HepG2 (cell line): ENCODE measurements around the gene SERTAD1. TPM values are rescaled to one million over a fixed set of nuclear protein-coding genes. Genes with fewer than 3 reads are reported as not detected.
A peak's percentile ranks its signal among the peaks of the same experiment; 100 is the strongest.

Source experiments
- ATRX ChIP-seq: sonication (generic); formaldehyde crosslinking; IDR thresholded peaks from 2 replicates; pipeline ENCODE4 v1.4.0; 2020; ENCODE audit warnings: missing genetic modification reagents, borderline replicate concordance
- BHLHE40 ChIP-seq: IDR thresholded peaks from 2 replicates; pipeline ENCODE4 v1.6.1; 2011; ENCODE audit warnings: low read length, improper control_type of control experiment
- CBX1 ChIP-seq: IDR thresholded peaks from one replicate; pipeline ENCODE4 v1.6.1; 2016; ENCODE audit warnings: antibody characterized with exemption, low read depth
- CENPT ChIP-seq: sonication (generic); formaldehyde crosslinking; IDR thresholded peaks from 2 replicates; pipeline ENCODE4 v1.8.0; 2022; ENCODE audit warnings: low read depth, mild to moderate bottlenecking, moderate library complexity, missing genetic modification reagents
- FOXP1 ChIP-seq, 2 experiments: fragments of 450-650 bp in 1 of 2; IDR thresholded peaks; 2 replicates each; pipeline ENCODE4 v1.6.1; 2017 to 2018; ENCODE audit warnings: antibody characterized with exemption in 1 of 2
- GRHL1 ChIP-seq: sonication (generic); formaldehyde crosslinking; conservative IDR thresholded peaks from 2 replicates; pipeline ENCODE4 v1.8.0; 2022; ENCODE audit warnings: missing genetic modification reagents
- KLF16 ChIP-seq, 2 experiments: sonication (generic) in 1 of 2; formaldehyde crosslinking in 1 of 2; IDR thresholded peaks; 2 replicates each; pipeline versions ENCODE4 v1.6.1 to v1.8.0; 2016 to 2023; ENCODE audit warnings: missing genetic modification reagents in 2 of 2, missing compliant biosample characterization in 1 of 2
- MATR3 ChIP-seq: sonication (generic); formaldehyde crosslinking; IDR thresholded peaks from 2 replicates; pipeline ENCODE4 v1.4.0; 2020; ENCODE audit warnings: missing genetic modification reagents
- SMARCE1 ChIP-seq: fragments of 450-650 bp; IDR thresholded peaks from 2 replicates; pipeline ENCODE4 v1.6.1; 2017; ENCODE audit warnings: borderline replicate concordance
- TBX2 ChIP-seq: sonication (generic); formaldehyde crosslinking; IDR thresholded peaks from 2 replicates; pipeline ENCODE4 v1.5.0; 2020; ENCODE audit warnings: missing genetic modification reagents, mild to moderate bottlenecking, borderline replicate concordance
- THAP7 ChIP-seq: sonication (generic); formaldehyde crosslinking; IDR thresholded peaks from 2 replicates; pipeline ENCODE4 v1.8.1; 2023; ENCODE audit warnings: mild to moderate bottlenecking, missing genetic modification reagents
- TOPORS ChIP-seq: sonication (generic); formaldehyde crosslinking; IDR thresholded peaks from 2 replicates; pipeline ENCODE4 v1.8.0; 2023; ENCODE audit warnings: mild to moderate bottlenecking, missing genetic modification reagents
- ZBTB20 ChIP-seq: sonication (generic); formaldehyde crosslinking; IDR thresholded peaks from 2 replicates; pipeline ENCODE4 v1.8.1; 2023; ENCODE audit warnings: missing genetic modification reagents, low read depth, mild to moderate bottlenecking, borderline replicate concordance
- ZFP41 ChIP-seq: sonication (generic); formaldehyde crosslinking; IDR thresholded peaks from 2 replicates; pipeline ENCODE4 v1.4.0; 2020; ENCODE audit warnings: mild to moderate bottlenecking, missing genetic modification reagents, borderline replicate concordance
- ZNF354B ChIP-seq: sonication (generic); formaldehyde crosslinking; IDR thresholded peaks from 2 replicates; pipeline ENCODE4 v1.8.0; 2022; ENCODE audit warnings: mild to moderate bottlenecking, missing genetic modification reagents
- ZNF451 ChIP-seq: sonication (generic); formaldehyde crosslinking; IDR thresholded peaks from 2 replicates; pipeline ENCODE4 v1.5.0; 2020; ENCODE audit warnings: mild to moderate bottlenecking, missing genetic modification reagents
- ZNF552 ChIP-seq: sonication (generic); formaldehyde crosslinking; IDR thresholded peaks from 2 replicates; pipeline ENCODE4 v1.9.0; 2022; ENCODE audit warnings: missing genetic modification reagents, mild to moderate bottlenecking, borderline replicate concordance
- ZNF678 ChIP-seq: sonication (generic); formaldehyde crosslinking; IDR thresholded peaks from 2 replicates; pipeline ENCODE4 v1.4.0; 2020; ENCODE audit warnings: mild to moderate bottlenecking, missing genetic modification reagents
- ZNF713 ChIP-seq: sonication (generic); formaldehyde crosslinking; IDR thresholded peaks from 2 replicates; pipeline ENCODE4 v1.4.0; 2020; ENCODE audit warnings: mild to moderate bottlenecking, missing genetic modification reagents
- polyA plus RNA-seq, 8 experiments: library from polyadenylated mRNA; depleted of rRNA in 3 of 8; stranded (reverse) in 7 of 8; unstranded in 1 of 8; fragments of >200 nt; fragmentation: Illumina TruSeq in 4 of 8; extraction: Trizol in 4 of 8; gene quantifications; 2 replicates each; pipeline versions ENCODE4 v1.2.1 to v1.2.3, GENCODE V29; 2011 to 2016; ENCODE audit warnings: low read depth in 4 of 8, missing spikeins in 1 of 8, mixed read lengths in 1 of 8; ENCODE audit not compliant: insufficient read depth in 1 of 8
- total RNA-seq, 5 experiments: library from RNA; depleted of rRNA; stranded (reverse); fragments of >200 nt; fragmentation: Illumina TruSeq; extraction: Trizol; gene quantifications; 2 replicates each; pipeline ENCODE4 v1.2.3, GENCODE V29; 2016; ENCODE audit warnings: low read depth in 1 of 5
- TF ChIP-seq, protein P1 (sequence below): sonication (generic); formaldehyde crosslinking; IDR thresholded peaks from 2 replicates; pipeline ENCODE4 v1.4.0; 2020; ENCODE audit warnings: mild to moderate bottlenecking, low read depth, missing genetic modification reagents
- TF ChIP-seq, protein P2 (sequence below): sonication (generic); formaldehyde crosslinking; IDR thresholded peaks from 2 replicates; pipeline ENCODE4 v1.8.0; 2022; ENCODE audit warnings: mild to moderate bottlenecking, missing genetic modification reagents, borderline replicate concordance
- TF ChIP-seq, protein P3 (sequence below): sonication (generic); formaldehyde crosslinking; IDR thresholded peaks from 2 replicates; pipeline ENCODE4 v1.5.1; 2020; ENCODE audit warnings: mild to moderate bottlenecking, moderate library complexity, missing genetic modification reagents

The SERTAD1 gene
- total and polyA plus RNA-seq, 2 of the 13 experiments (the other 11 are each of a cell fraction or from before 2014, with no cell fraction given): 4.3 to 4.5 TPM

- TF ChIP-seq GRHL1 (CRISPR knock-in tag) (no peak), KLF16 (CRISPR knock-in tag; IDR thresholded peaks at IDR 0.05) (peak in 1 of 2 experiments; percentile 93; a peak in 2 of 4 replicates), ZFP41 (CRISPR knock-in tag) (no peak), BHLHE40 (peak; percentile 72), CBX1 (peak; percentile 7), ZBTB20 (CRISPR knock-in tag) (peak; percentile 64; the same call in 1 of the 2 replicates), ZNF451 (no peak), CENPT (no peak), MATR3 (no peak), ZNF354B (no peak), ZNF713 (CRISPR knock-in tag) (no peak), ZNF552 (CRISPR knock-in tag) (no peak), SMARCE1 (no peak), TOPORS (CRISPR knock-in tag) (no peak), THAP7 (CRISPR knock-in tag) (no peak), FOXP1 (IDR thresholded peaks at IDR 0.05) (no peak), FOXP1 (CRISPR knock-in tag; IDR thresholded peaks at IDR 0.05) (no peak), ZNF678 (CRISPR knock-in tag) (no peak), ATRX (CRISPR knock-in tag) (no peak), TBX2 (CRISPR knock-in tag) (no peak)
- TF ChIP-seq, protein P1, sequence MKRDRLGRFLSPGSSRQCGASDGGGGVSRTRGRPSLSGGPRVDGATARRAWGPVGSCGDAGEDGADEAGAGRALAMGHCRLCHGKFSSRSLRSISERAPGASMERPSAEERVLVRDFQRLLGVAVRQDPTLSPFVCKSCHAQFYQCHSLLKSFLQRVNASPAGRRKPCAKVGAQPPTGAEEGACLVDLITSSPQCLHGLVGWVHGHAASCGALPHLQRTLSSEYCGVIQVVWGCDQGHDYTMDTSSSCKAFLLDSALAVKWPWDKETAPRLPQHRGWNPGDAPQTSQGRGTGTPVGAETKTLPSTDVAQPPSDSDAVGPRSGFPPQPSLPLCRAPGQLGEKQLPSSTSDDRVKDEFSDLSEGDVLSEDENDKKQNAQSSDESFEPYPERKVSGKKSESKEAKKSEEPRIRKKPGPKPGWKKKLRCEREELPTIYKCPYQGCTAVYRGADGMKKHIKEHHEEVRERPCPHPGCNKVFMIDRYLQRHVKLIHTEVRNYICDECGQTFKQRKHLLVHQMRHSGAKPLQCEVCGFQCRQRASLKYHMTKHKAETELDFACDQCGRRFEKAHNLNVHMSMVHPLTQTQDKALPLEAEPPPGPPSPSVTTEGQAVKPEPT (CRISPR knock-in tag): no peak; the same call in none of the 2 replicates
- TF ChIP-seq, protein P2, sequence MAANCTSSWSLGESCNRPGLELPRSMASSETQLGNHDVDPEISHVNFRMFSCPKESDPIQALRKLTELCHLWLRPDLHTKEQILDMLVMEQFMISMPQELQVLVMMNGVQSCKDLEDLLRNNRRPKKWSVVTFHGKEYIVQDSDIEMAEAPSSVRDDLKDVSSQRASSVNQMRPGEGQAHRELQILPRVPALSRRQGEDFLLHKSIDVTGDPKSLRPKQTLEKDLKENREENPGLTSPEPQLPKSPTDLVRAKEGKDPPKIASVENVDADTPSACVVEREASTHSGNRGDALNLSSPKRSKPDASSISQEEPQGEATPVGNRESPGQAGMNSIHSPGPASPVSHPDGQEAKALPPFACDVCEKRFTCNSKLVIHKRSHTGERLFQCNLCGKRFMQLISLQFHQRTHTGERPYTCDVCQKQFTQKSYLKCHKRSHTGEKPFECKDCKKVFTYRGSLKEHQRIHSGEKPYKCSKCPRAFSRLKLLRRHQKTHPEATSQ (CRISPR knock-in tag): no peak
- TF ChIP-seq, protein P3, sequence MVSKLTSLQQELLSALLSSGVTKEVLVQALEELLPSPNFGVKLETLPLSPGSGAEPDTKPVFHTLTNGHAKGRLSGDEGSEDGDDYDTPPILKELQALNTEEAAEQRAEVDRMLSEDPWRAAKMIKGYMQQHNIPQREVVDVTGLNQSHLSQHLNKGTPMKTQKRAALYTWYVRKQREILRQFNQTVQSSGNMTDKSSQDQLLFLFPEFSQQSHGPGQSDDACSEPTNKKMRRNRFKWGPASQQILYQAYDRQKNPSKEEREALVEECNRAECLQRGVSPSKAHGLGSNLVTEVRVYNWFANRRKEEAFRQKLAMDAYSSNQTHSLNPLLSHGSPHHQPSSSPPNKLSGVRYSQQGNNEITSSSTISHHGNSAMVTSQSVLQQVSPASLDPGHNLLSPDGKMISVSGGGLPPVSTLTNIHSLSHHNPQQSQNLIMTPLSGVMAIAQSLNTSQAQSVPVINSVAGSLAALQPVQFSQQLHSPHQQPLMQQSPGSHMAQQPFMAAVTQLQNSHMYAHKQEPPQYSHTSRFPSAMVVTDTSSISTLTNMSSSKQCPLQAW: 0 out of 2 replicates have a peak, but pooled peaks have one; percentile 22
These were observed 18.4 kb upstream of the SERTAD1 start, which contains the start of gene SERTAD3 (continued) for GRCh38 chr19:40444000-40444824.
